Ammon's horn (tissue), 1 donor: ENCODE measurements around the gene PAGE2B.
"Not testable (repeated sequence)": the region's sequence is repeated elsewhere in the genome, so short reads cannot be mapped to it uniquely, and the experiment has no call there.

Experiments used
- DNase-seq: peaks from one replicate; pipeline ENCODE4 v3.0.0-alpha.2; 2016; ENCODE audit warnings: low spot score

Gene PAGE2B, protein sequence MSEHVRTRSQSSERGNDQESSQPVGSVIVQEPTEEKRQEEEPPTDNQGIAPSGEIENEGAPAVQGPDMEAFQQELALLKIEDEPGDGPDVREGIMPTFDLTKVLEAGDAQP

DNA sequence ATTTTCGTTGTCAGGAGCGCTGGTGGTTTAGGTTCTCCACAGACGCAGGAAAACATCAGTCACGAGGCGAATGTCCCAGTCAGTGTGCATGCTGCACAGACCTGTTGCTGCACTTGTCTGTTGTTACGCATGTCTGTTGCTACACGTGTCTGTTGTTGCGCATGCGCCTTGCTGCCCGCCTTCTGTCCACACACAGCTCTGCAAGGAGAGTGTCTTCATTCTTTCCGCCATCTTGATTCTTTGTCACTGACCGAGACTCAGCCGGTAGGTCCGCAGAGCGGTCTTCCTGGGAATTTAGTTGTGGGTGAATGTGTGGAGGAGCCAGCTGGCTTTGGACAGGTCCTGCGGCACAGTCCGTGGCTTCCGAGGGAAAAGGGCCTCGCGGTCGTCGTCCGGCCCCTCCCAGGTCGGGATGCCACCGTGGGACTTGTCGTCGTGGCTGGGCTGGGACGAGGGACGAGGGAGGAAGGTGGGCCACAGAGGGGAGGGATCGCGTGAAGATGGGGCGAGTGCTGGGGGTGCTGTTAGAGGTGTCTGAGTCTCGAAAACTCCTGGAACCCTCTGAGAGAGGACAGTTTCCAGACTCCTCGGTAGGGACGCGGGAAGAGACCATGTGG lies at the start of gene PAGE2B:
TSS of gene PAGE2B (plus strand) at position 180 of the 617 bp plus-strand sequence. CDS start 1,012 bp downstream, outside the sequence.
- no peak for DNase-seq

DNA sequence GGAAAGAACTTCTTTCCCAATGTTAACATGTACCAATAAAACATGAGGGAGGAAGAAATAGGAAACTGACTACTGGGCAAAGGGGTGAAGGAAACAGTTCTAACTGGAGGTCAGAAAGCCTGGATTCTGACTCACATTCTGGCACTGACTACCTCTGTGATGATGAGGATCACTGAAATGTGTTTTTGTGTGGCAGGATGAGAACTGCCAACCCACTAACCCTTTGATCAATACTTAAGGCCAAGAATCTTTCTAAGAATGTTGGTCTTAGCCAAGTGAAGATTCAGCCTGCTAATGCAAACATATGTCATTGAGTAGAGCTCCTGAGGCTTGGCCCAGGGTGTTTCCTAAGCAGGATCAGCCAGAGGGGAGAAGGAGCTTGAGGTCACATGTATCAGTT lies 48.7 kb upstream of the PAGE2B start:
- DNase-seq: no peak

DNA sequence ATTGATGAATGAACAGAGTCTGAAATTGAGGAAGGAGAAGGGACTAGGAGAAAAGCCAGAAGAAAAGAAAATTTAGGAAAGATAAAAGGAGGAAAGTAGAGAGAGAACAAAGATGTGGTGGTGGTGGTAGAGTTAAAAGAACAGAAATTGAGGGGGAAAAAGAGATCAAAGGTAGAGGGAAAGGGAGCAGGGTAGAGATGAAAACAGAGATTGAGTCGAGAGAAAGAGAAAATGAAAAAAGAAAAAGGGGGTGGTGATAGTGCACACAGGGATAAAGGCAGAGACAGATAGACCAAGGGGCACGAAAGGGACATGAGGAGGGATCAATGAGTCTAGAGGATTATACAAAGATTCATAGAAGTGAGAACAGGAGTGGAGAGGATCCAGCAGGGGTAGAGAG lies 48.0 kb upstream of the PAGE2B start:
- no peak for DNase-seq

DNA sequence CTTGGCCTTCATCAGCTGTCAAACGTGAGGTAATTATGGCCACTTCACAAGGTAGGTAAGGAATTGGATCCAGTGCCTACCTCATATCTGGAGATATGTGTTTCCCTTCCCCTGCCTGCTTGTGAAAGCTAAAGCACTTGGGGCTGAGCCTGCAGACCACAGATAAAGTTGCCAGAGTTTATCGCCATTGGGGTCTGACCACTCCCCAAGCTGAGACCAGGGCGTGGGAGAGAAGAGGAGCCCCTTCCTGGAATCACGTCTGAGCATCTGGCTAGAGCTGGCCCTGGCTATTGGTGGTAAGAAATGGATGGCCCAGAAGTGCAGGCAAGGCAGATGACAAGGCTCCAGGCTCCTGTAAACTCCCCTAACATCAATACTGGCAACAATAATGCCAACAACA lies 46.8 kb upstream of the PAGE2B start:
- no peak for DNase-seq

DNA sequence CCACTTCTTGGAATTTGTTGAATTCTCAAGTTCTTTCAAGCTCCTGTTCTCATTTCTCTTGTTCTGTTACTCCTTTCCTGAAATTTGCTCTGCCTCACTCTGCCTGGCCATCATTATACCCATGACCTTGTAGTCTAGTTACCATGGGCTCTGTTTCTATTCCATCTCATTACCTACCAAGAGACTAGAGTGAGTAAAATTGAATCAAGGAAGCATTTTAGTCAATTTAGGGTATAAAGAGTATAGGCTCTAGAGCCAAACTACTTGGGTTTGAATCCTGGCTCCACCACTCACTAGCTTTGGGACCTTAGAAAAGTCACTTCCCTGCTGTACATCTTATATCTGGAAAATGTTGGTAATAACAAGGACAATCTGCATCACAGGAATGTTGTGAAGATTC lies 46.2 kb upstream of the PAGE2B start:
- no peak for DNase-seq

DNA sequence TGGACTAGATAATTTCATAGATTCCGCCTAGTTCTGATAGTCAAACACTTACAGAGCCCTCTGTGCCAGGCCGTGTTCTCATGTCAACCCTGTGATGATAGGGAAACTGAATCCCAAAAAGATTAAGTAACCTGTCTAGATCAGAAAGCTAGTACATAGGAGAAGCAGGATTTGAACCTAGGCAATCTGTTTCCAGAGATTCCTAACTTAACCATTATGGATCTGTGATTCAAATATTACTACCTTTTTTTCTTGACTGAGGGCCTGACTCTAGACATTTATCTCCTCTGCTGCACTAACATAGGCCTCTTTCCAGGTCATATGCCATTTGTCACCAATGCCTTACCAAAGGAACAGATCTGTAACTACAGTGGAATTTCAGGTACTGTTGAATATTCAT lies 45.5 kb upstream of the PAGE2B start:
- no peak for DNase-seq

DNA sequence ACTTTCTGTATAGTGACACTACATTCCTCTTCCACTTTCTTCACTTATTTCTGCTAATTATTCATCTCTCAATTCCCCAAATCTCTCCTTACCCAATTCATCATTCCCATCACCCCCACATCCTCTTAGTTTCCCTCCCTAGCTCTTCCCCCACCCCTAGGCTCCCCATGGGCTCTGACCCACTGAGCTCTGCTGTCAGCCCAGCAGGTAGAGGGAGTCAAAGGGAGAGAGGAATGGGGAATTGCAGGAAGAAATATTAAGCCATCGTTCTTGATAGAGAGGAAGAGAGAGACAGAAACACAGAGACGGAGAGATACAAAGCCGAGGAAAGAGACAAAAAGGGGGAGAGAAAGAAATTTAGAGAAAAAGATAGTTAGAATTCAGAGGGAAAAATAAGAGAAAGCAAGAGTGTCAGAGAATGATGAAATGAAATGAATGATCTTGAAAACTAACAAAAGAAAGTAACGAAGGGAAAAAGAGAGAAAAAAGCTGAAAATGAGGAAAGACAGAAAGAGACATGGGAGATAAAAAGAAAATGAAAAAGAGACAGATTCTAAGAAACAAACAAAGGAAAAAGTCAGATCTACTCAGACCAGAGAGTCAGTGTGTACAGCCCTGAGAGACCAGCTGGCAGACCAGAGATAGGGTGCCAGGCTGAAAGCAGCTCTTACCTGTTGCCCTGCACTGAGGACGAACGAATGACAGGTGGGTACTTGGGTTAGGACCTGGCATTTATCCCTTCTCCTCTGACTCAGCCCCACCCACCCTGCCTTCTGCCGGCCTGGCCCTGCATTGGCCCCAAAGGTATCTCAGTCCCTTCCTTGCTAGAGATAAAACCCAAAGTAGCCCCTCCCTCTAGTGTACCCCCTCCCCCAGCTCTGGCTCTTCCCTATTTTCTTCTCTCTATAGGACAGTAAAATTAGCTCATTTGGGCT lies 44.3 kb upstream of the PAGE2B start, which contains the start of gene ALAS2:
TSS of gene ALAS2 (minus strand) at position 707 of the 935 bp plus-strand sequence. CDS start 4,977 bp downstream, outside the sequence.
- DNase-seq: no peak

DNA sequence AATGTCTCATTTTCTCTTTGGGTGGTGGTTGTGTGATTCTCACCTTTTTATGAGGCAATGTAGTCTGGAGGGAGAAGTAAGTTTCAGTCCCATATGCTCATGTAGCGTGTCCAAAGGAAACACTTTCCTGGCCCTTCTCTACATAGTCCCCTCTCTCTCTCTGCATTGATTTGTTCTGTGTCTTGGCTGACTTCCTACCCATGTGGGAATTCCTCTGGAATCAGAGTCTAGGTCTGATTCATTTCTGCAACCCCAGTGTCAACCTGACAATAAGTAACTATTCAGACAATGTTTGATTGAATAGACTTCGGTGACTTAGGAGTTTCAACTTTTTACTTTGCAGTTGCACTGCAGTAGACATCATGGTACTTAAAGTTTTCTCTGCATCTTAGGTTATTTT lies 41.4 kb upstream of the PAGE2B start:
- DNase-seq: no peak

DNA sequence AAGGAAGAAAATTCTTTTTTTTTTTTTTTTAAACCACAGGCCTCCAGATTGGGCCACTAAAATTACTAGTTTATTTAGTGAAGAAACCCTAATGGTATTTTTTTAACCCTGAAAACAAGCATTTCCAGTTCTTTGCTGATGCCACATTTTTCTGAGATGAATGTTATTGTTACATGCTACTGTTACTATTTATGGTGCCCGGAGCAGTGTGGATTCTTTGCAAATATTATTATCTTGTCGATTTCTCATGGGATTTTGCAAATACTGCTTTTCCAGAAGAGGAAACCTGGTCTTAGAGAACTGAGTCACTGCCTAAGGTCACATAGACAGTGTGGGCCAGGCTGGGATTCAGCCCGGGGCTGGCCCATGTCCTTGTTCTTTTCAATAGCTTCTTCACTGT lies 35.4 kb upstream of the PAGE2B start:
- DNase-seq: no peak

DNA sequence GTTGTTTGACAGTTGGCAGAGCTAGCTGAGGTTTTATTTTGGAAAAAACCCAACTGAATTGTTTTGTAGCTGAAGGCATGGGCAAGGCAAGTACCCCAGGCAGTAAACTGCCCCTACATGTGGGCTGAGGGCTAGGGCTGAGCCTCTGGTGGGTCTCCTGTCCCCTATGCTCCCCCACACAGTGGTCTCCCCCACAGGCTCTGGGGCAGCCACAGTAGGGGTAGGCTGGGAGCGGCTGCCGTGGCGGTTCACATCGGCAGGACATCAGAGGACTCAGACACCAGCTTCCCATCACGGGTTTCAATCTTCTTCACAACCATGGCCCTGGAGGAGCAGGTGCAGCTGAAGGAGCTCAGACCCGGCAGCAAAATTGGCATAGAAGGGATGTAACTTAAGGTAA lies 33.3 kb upstream of the PAGE2B start:
- no peak for DNase-seq

DNA sequence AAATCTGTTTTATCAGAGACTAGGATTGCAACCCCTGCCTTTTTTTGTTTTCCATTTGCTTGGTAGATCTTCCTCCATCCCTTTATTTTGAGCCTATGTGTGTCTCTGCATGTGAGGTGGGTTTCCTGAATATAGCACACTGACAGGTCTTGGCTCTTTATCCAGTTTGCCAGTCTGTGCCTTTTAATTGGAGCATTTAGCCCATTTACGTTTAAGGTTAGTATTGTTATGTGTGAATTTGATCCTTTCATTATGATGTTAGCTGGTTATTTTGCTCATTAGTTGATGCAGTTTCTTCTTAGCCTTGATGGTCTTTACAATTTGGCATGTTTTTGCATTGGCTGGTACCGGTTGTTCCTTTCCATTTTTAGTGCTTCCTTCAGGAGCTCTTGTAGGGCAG lies 24.2 kb upstream of the PAGE2B start:
- DNase-seq: not testable (repeated sequence)

DNA sequence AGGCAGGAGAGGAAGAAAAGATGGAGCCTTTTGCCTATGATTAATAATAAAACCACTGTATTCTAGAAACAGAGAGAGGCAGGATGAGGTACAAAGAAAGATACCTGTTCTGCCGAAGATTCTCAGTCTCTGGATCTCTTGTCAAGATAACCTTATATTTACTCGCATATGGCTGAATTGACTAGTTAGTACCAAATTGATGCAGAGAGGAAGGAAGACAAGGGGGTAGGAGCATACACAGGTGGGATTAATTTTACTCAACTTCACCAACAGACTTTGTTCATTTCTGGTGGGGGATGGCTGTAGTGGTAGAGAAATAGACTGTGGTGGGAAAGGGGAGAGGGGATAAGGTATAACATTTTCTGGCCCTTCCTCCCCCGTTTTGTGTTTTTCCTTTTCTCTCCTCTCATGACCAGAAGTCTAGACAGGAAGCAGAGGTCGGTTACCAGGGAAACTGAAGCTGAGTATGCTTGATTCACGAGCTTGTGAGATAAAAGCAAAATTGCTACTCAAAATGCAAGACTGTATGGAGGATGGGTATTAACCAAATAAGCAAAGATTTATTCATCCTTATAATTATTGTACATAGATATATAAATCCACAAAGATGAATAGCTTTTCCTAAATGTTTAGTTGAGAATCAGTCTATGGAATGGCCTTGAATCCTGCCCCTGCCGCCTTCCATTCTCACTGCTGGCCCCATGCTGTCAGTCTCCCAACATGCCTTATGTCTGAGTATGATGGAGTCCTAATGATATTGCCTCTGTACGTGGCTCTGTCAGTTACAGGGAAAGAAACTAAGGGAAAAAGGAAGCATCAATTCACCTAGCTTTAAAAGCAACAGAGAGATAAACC lies 17.8 kb upstream of the PAGE2B start:
- DNase-seq: peak; percentile 16

DNA sequence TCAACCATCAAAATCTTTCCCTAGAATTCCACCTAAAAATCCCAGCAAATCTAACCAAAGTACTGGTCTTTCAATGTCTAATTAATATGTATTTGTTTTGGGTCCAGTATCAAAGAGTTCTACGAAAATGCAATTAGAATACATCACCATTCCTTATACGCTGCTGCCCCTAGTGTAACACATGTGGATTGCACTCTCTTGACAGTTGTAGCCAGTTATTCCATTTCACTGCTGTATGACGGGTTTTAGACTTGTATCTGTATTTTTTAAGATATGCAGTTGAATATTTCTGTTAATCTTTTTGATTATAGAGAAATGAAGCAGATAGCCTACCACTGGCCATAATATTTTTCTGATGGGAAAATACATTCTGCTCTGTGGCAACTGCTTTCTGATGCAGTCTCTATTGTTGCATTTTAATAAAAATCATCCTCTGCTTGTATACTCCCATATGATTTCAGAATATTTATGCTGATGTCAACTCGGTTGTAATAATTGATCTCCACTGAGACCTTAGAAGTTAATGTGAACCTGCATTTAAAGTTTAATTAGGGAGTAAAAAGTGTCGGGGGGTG lies 17.1 kb upstream of the PAGE2B start:
- peak; percentile 60 for DNase-seq

DNA sequence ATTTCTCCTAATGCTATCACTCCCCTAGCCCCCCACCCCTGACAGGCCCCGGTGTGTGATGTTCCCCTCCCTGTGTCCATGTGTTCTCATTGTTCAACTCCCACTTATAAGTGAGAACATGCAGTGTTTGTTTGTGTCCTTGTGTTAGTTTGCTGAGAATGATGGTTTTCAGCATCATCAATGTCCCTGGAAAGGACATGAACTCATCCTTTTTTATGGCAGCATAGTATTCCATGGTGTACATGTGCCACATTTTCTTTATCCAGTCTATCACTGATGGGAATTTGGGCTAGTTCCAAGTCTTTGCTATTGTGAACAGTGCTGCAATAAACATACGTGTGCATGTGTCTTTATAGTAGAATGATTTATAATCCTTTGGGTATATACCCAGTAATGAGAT lies 7.7 kb upstream of the PAGE2B start:
- DNase-seq: not testable (repeated sequence)

DNA sequence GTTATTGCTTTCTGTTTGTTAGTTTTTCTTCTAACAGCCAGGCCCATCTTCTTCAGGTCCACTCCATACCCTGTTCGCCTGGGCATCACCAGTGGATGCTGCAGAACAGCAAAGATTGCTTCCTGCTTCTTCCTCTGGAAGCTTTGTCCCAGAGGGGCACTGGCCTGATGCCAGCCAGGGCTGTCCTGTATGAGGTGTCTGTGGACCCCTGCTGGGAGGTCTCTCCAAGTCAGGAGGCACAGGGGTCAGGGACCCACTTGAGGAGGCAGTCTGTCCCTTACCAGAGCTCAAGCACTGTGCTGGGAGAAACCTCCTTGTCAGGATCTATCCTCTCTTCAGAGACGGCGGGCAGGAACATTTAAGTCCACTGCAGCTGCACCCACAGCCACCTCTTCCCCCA lies 2.5 kb upstream of the PAGE2B start:
- DNase-seq: no peak

DNA sequence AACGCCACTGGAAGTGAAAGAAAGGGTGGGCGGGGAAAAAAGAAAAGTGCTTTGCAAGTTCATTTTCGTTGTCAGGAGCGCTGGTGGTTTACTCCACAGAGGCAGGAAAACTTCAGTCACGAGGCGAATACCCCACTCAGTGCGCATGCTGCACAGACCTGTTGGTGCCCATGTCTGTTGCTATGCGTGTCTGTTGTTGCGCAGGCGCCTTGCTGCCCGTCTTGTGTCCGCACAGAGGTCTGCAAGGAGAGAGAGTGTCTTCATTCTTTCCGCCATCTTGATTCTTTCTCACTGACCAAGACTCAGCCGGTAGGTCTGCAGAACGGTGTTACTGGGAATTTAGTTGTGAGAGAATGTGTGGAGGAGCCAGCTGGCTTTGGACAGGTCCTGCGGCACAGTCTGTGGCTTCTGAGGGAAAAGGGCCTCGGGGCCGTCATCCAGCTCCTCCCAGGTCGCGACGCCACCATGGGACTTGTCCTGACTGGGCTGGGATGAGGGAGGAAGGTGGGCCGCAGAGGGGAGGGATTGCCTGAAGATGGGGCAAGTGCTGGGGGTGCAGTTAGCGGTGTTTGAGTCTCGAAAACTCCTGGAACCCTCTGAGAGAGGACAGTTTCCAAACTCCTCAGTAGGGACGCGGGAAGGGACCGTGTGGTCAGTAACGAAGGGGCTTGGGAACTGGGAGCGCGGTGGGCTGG lies 14.1 kb downstream of the PAGE2B start, which contains the start of gene PAGE2:
TSS of gene PAGE2 (plus strand) at position 224 of the 695 bp plus-strand sequence. CDS start 1,003 bp downstream, outside the sequence.
- no peak for DNase-seq

DNA sequence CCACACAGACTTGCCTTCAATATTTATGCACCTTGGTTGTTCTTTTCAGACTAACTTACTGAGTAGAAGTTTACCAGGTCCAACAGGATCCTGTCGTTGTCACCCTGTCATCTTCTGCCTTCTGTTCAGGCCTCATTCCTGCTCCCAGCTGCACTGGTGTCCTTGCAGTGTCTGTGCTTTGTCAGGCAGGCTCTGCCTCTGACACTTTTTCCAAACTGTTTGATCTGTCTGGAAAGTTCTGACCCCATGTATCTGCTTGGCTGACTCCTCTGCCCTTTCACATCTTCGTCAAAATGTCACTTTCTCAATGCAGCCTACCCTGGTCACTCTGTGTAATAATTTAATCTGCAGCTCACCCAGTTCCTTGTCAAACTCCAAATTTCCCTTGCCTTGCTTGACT lies 23.9 kb downstream of the PAGE2B start:
- DNase-seq: no peak

DNA sequence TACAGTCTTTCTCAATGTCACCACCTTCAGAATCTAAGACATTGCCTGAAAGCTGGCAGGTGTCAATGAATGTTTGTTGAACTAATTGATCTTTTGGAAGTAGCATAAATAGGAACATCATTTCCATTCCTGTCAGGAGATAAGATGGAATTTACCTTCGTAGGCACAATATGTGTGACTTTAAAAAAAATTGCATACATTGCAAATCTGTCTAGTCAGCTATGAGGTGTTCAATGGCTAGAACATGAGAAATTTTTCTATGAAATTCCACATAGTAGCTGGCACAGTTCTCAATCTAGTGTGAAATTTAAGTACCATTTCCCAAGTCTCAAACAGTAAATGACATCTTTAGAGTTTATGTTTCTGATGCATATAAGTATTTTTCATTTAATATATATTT lies 24.3 kb downstream of the PAGE2B start:
- DNase-seq: no peak

DNA sequence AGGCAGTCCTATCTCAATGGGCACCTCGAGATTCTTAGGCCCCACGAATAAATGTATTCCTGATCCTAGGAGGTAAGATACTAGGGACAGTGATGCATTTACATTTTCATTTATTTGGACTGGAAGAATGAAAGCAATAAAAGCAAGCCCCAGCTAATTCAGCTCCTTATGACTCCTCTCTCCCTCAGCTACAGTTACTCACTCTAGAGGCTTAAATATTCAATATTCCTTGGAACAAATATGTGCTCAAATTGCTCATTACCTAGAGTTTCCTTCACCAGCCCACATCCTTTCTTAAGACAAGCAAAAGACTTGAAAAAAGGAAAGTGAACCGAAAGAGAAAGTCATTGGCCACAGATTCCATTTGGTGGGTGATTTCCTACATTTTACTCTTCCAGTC lies 27.9 kb downstream of the PAGE2B start:
- DNase-seq: no peak

DNA sequence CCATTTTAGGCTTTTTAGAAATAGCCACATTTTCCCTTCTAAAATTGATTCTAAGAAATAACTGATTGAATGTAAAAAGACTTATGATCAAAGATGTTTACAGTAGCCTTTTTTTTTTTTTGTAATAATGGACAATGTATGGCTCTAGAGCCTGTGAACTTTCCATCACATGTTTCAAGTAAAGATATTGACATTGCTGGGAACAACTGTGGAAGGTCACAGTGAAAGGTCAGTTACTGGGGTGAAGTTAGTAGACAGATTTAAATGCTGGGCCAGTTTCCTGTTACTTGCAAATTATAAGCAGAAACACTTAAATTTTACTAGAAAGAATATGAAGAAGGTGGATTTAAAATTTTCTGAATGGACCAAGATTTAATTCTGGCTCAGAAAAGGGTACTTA lies 32.4 kb downstream of the PAGE2B start:
- no peak for DNase-seq

DNA sequence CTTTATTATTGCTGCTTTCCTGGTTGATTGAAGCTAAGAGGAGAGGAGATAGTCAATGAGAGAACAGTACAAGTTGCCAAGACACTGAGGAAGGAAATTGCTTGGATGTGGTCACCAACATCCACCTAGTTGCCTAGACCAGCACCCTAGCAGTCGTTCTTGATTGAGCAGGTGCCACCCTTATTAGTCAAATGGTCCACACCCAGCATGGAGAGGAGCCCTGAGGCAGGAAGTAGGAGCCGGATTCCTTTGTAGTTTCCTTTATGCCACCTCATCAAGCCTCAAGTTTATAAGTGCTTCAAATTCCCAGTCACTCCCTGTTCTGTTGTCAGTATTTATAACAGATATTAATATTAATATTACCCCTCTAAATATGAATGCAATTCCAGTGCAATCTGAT lies 33.1 kb downstream of the PAGE2B start:
- DNase-seq: no peak
